ENCODE data around the gene SLC18A2. TPM values are rescaled to one million over a fixed set of nuclear protein-coding genes. Genes with fewer than 3 reads are reported as not detected.
A peak's percentile ranks its signal among the peaks of the same experiment; 100 is the strongest.
"Not testable (repeated sequence)": the region's sequence is repeated elsewhere in the genome, so short reads cannot be mapped to it uniquely, and the experiment has no call there.

Gene SLC18A2
- total RNA-seq, 1 donor from 2014 or later = 1.5 TPM

DNA sequence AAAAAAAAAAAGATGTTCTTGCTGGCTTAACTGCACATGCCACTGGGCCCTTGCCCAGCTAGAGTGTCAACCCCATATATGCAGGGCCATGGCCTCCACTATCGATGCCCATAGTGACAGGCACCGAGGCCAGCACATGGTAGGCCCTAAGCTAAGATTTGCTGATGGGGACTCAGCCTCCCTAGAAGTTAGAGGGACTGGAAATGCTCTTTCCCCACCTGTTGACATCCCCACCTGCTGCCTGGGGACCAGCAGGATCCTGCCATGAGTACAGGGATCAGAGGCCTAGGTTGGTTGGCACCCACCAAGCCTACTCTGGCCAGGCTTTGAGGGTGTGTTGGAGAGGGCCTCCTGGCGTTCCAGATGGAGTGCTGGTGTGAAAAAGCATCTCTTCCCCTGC, 16.0 kb upstream of the SLC18A2 start:
- Histone ChIP-seq H3K36me3 (ENCODE audit: control insufficient read depth, insufficient read depth, low read length) (no peaks in the 10 kb centered on the region), H3K27me3 (ENCODE audit: control insufficient read depth, insufficient read depth, low read length) (peaks cover 8% of the 10 kb centered on the region), H3K4me3 (ENCODE audit: low read depth, low read length) (no peak overlapping the region)
- TF ChIP-seq, protein P1, sequence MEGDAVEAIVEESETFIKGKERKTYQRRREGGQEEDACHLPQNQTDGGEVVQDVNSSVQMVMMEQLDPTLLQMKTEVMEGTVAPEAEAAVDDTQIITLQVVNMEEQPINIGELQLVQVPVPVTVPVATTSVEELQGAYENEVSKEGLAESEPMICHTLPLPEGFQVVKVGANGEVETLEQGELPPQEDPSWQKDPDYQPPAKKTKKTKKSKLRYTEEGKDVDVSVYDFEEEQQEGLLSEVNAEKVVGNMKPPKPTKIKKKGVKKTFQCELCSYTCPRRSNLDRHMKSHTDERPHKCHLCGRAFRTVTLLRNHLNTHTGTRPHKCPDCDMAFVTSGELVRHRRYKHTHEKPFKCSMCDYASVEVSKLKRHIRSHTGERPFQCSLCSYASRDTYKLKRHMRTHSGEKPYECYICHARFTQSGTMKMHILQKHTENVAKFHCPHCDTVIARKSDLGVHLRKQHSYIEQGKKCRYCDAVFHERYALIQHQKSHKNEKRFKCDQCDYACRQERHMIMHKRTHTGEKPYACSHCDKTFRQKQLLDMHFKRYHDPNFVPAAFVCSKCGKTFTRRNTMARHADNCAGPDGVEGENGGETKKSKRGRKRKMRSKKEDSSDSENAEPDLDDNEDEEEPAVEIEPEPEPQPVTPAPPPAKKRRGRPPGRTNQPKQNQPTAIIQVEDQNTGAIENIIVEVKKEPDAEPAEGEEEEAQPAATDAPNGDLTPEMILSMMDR (IDR thresholded peaks at IDR 0.05; ENCODE audit: insufficient read depth, low read length, poor library complexity, severe bottlenecking) = no peak
- no peak for DNase-seq (ENCODE audit: low read depth)

DNA sequence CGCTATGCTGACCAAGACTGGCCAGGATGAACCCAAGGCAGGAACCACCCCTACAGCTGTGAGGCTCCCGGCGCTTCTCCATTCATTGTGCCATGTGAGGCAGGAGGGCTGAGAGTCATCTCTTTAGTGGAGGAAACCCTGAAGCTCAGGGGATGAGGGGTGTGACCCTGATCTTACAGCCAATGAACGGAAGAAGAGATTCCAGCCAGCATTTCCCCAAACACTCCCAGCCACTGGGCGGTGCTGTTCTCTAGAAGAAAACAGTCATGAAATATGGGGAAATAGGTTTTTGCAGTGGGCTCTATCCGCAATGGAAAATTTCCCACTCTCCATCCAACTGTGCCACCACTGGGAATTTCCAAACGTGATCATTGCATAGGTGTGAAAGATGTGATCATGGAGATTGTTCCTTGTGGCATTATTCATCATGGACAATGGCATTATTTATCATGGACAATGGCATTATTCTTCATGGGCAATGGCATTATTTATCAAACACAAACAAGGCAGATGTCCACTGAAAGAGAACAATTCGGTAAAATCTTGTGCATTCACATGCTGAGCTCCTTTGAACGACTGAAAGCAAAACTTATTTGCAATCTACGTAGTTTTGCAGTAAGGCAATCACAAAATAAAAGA, 14.0 kb upstream of the SLC18A2 start:
- no peak for DNase-seq (ENCODE audit: low read depth)
- Histone ChIP-seq H3K36me3 (ENCODE audit: control insufficient read depth, insufficient read depth, low read length) (no peaks in the 10 kb centered on the region), H3K4me3 (ENCODE audit: low read depth, low read length) (no peak overlapping the region), H3K27me3 (ENCODE audit: control insufficient read depth, insufficient read depth, low read length) (peaks cover 9% of the 10 kb centered on the region)
- TF ChIP-seq, protein P1 (IDR thresholded peaks at IDR 0.05; ENCODE audit: insufficient read depth, low read length, poor library complexity, severe bottlenecking) = peak; percentile 69

DNA sequence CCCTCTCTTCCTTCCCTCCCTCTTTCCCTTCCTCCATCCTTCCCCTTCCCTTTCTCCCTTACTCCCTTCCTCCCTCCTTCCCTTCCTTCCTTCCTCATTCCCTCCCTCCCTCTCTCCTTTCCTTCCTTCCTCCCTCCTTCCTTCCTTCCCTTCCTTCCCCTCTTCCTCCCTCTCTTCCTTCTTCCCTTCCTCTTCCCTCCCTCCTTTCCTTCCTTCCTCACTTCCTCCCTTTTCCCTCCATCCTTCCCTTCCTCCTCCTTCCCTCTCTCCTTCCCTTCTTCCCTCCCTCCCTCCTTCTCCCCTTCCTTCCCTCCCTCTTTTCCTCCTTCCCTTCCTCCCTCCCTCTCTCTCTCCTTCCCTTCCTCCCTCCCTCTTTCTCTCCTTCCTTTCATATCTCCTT, 12.7 kb upstream of the SLC18A2 start:
- TF ChIP-seq, protein P1 (IDR thresholded peaks at IDR 0.05; ENCODE audit: insufficient read depth, low read length, poor library complexity, severe bottlenecking) = no peak
- no peaks in the 10 kb centered on the region for H3K36me3 ChIP-seq (ENCODE audit: control insufficient read depth, insufficient read depth, low read length)
- H3K27me3 ChIP-seq (ENCODE audit: control insufficient read depth, insufficient read depth, low read length) = peaks cover 11% of the 10 kb centered on the region
- DNase-seq (ENCODE audit: low read depth) = no peak
- H3K4me3 ChIP-seq (ENCODE audit: low read depth, low read length) = no peak overlapping the region

DNA sequence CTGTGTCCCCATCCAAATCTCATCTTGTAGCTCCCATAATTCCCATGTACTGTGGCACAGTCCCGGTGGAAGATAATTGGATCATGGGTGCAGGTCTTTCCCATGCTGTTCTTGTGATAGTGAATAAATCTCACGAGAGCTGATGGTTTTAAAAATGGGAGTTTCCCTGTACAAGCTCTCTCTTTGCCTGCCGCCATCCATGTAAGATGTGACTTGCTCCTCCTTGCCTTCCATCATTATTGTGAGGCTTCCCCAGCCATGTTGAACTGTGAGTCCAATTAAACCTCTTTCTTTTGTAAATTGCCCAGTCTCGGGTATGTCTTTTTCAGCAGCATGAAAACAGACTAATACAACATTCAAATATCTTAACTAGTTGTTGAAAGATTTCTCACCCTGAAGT, 10.8 kb upstream of the SLC18A2 start:
- not testable (repeated sequence) for H3K4me3 ChIP-seq (ENCODE audit: low read depth, low read length); DNase-seq (ENCODE audit: low read depth); H3K36me3 ChIP-seq (ENCODE audit: control insufficient read depth, insufficient read depth, low read length)
- H3K27me3 ChIP-seq (ENCODE audit: control insufficient read depth, insufficient read depth, low read length) = peaks cover 11% of the 10 kb centered on the region

DNA sequence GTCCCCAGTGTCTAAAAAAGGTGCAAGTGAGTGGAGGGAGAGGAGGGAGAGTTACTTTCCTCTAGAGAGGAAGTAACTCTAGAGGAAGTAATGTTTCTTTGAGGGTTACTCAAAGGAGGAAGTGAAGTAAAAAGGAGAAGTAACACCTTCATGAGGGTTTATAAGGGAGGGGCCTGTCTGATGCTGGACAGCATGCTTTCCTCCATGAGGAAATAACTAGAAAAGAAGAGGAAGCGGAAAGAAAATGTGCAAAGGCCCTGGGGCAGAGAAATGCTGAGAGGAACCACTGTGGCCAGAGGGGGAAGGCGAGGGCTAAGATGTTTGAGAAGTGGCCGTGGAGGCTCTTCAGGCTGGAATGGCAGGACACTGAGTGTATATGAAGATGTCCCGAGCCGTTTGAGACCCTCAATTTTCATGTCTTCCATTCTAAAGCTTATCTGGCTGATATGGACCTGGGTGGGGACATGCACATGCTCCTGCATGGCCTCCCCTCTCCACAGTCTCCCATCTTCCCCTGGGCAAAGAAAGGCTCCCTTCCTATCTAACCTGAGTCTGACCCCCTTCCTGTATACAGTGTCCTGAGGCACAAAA, 3.4 kb upstream of the SLC18A2 start:
- Histone ChIP-seq H3K27me3 (ENCODE audit: control insufficient read depth, insufficient read depth, low read length) (peaks cover 9% of the 10 kb centered on the region), H3K36me3 (ENCODE audit: control insufficient read depth, insufficient read depth, low read length) (no peaks in the 10 kb centered on the region), H3K4me3 (ENCODE audit: low read depth, low read length) (no peak overlapping the region)
- DNase-seq (ENCODE audit: low read depth) = no peak
- TF ChIP-seq, protein P1 (IDR thresholded peaks at IDR 0.05; ENCODE audit: insufficient read depth, low read length, poor library complexity, severe bottlenecking) = no peak

DNA sequence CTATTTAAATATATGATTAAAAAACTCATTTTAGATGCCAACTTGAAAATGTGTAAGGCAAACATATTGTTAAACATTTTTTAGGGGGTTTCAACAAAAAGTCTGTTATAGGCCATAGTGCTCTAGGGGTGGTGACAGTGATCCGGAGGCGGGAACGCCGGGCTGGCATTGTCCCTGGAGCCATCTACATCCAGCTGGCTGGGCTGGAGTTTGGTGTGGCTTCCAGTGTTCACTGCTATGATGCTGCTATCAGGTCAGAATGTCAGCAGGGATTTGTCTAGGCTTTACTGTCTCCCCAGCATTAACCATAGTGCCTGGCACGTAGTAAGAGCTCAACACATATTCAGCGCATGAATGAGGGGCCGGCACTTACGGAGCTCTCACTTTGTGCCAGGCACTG, 1.9 kb upstream of the SLC18A2 start:
- DNase-seq (ENCODE audit: low read depth) = no peak
- Histone ChIP-seq H3K27me3 (ENCODE audit: control insufficient read depth, insufficient read depth, low read length) (peaks cover 9% of the 10 kb centered on the region), H3K4me3 (ENCODE audit: low read depth, low read length) (no peak overlapping the region), H3K36me3 (ENCODE audit: control insufficient read depth, insufficient read depth, low read length) (no peaks in the 10 kb centered on the region)
- TF ChIP-seq, protein P1 (IDR thresholded peaks at IDR 0.05; ENCODE audit: insufficient read depth, low read length, poor library complexity, severe bottlenecking) = no peak
